Measurements from ENCODE around the gene CCR2.

GRCh38 chr3:46353647-46354410 is at the start of gene CCR2:
- no peak for TF ChIP-seq POLR2AphosphoS5 (IDR thresholded peaks at IDR 0.05)
- TF ChIP-seq, protein P1, sequence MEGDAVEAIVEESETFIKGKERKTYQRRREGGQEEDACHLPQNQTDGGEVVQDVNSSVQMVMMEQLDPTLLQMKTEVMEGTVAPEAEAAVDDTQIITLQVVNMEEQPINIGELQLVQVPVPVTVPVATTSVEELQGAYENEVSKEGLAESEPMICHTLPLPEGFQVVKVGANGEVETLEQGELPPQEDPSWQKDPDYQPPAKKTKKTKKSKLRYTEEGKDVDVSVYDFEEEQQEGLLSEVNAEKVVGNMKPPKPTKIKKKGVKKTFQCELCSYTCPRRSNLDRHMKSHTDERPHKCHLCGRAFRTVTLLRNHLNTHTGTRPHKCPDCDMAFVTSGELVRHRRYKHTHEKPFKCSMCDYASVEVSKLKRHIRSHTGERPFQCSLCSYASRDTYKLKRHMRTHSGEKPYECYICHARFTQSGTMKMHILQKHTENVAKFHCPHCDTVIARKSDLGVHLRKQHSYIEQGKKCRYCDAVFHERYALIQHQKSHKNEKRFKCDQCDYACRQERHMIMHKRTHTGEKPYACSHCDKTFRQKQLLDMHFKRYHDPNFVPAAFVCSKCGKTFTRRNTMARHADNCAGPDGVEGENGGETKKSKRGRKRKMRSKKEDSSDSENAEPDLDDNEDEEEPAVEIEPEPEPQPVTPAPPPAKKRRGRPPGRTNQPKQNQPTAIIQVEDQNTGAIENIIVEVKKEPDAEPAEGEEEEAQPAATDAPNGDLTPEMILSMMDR (IDR thresholded peaks at IDR 0.05): no peak
- TF ChIP-seq POLR2A (IDR thresholded peaks at IDR 0.05; ENCODE audit: low read depth): no peak
